Stomach (tissue), 9 donors: Measurements from ENCODE around the gene MICAL3. TPM values are rescaled to one million over a fixed set of nuclear protein-coding genes. Genes with fewer than 3 reads are reported as not detected.

ENCODE experiments used
- DNase-seq, 2 donors: peaks; one replicate each; pipeline versions ENCODE4 v3.0.0 to v3.0.0-alpha.2; 2013 to 2019
- H3K27ac ChIP-seq, 5 donors: fragments of 200-600 bp in 4 of 5; sonication (generic) in 4 of 5; one replicate each; pipeline ENCODE4 v1.5.1; 2013 to 2019; ENCODE audit warnings: mild to moderate bottlenecking in 1 of 5, moderate library complexity in 1 of 5
- H3K27me3 ChIP-seq, 3 donors: fragments of 200-600 bp; sonication (generic); one replicate each; pipeline ENCODE4 v1.5.1; 2017 to 2019; ENCODE audit warnings: mixed run types in 1 of 3
- H3K36me3 ChIP-seq, 4 donors: fragments of 200-600 bp; sonication (generic); 1 replicate in 3 of 4; 2 replicates in 1 of 4; pipeline ENCODE4 v1.5.1; 2016 to 2019
- H3K4me1 ChIP-seq, 4 donors: fragments of 200-600 bp; sonication (generic); one replicate each; pipeline ENCODE4 v1.5.1; 2016 to 2019
- H3K4me3 ChIP-seq, 4 donors: fragments of 200-600 bp; sonication (generic) in 3 of 4; one replicate each; pipeline ENCODE4 v1.5.1; 2016 to 2019; ENCODE audit warnings: mild to moderate bottlenecking in 1 of 4
- H3K9me3 ChIP-seq, 4 donors: fragments of 200-600 bp; sonication (generic); one replicate each; pipeline ENCODE4 v1.5.1; 2016 to 2019
- CTCF ChIP-seq, 7 experiments: fragments of 450-650 bp in 4 of 7; fragments of 200-600 bp in 3 of 7; sonication (generic) in 3 of 7; IDR thresholded peaks; one replicate each; pipeline ENCODE4 v1.5.1; 2016 to 2019; ENCODE audit warnings: antibody characterized with exemption in 7 of 7, control low read depth in 2 of 7, mild to moderate bottlenecking in 1 of 7
- EP300 ChIP-seq: sonication (generic); formaldehyde crosslinking; IDR thresholded peaks from one replicate; pipeline ENCODE4 v1.6.1; 2017; ENCODE audit warnings: antibody characterized with exemption
- POLR2A ChIP-seq, 4 donors: fragments of 450-650 bp; IDR thresholded peaks; one replicate each; pipeline ENCODE4 v1.6.1; 2016; ENCODE audit warnings: antibody characterized with exemption in 4 of 4, control low read depth in 2 of 4, mild to moderate bottlenecking in 1 of 4, moderate library complexity in 1 of 4
- POLR2AphosphoS5 ChIP-seq, 3 donors: sonication (generic); formaldehyde crosslinking; IDR thresholded peaks; one replicate each; pipeline ENCODE4 v1.6.1; 2016; ENCODE audit warnings: antibody characterized with exemption in 3 of 3
- WGBS, 5 donors: extraction: QIAGEN DNeasy Blood & Tissue Kit in 3 of 5; methylation state at CpG; one replicate each; pipeline versions ENCODE4 v1.1.5 to v1.1.7; 2013 to 2018; 5-methylcytosine and 5-hydroxymethylcytosine counted together
- intact Hi-C: fragments of 100-400 bp; cut with DNase I; formaldehyde crosslinking; loops from one replicate; pipeline ENCODE4 v1.15.1; 2023; ENCODE audit warnings: low total_unique reads
- polyA plus RNA-seq, 3 donors: library from polyadenylated mRNA; stranded (reverse); fragments of 200-250 nt; gene quantifications; one replicate each; pipeline ENCODE4 v1.2.3, GENCODE V29; 2013
- total RNA-seq, 5 donors: library from RNA; depleted of rRNA; stranded (reverse); fragments of >200 nt; gene quantifications; one replicate each; pipeline versions ENCODE4 v1.1.0 to v1.2.3, GENCODE V29; 2014 to 2016
- donor health status: healthy with polysubstance abuse.
- donor health status: Bipolar disorder and iron deficiency.
- donor health status: healthy.

Gene MICAL3
- total and polyA plus RNA-seq, 8 donors, result 3.5 to 130 (median 24.0) TPM

GRCh38 chr22:17984114-17984513 is 40.2 kb downstream of the MICAL3 start:
- H3K4me3 ChIP-seq, result no peak overlapping the region
- H3K36me3 ChIP-seq, result no peaks in the 10 kb centered on the region
- no peak for TF ChIP-seq CTCF (IDR thresholded peaks at IDR 0.05)
- TF ChIP-seq POLR2A (IDR thresholded peaks at IDR 0.05), result no peak
- TF ChIP-seq POLR2AphosphoS5 (IDR thresholded peaks at IDR 0.05), result no peak
- no peak for TF ChIP-seq EP300
- DNase-seq, result no peak
- intact Hi-C loops, result no loop called here
- H3K27ac ChIP-seq, result no peak overlapping the region
- WGBS, 5 donors, result 85 to 93% (median 92%) methylated on average over 7 to 8 of the region's 8 CpGs
- no peaks in the 10 kb centered on the region for H3K9me3 ChIP-seq
- peaks cover 12 to 79% (median 31%) of the 10 kb centered on the region in 4 donors for H3K4me1 ChIP-seq
- H3K27me3 ChIP-seq, result no peaks in the 10 kb centered on the region

- H3K4me1 ChIP-seq, result peaks cover 12 to 64% (median 24%) of the 10 kb centered on the region in 4 donors
- H3K36me3 ChIP-seq, result no peaks in the 10 kb centered on the region
- no peak overlapping the region for H3K27ac ChIP-seq
- no peaks in the 10 kb centered on the region for H3K9me3 ChIP-seq
- intact Hi-C loops, result no loop called here
- no peaks in the 10 kb centered on the region for H3K27me3 ChIP-seq
- WGBS, 5 donors, result 76 to 93% (median 83%) methylated on average over 7 of the region's 7 CpGs
- no peak overlapping the region for H3K4me3 ChIP-seq
- no peak for DNase-seq
- no peak for TF ChIP-seq EP300
- TF ChIP-seq CTCF (IDR thresholded peaks at IDR 0.05), result no peak
- TF ChIP-seq POLR2A (IDR thresholded peaks at IDR 0.05), result no peak
Measured at GRCh38 chr22:17982572-17983141, 41.7 kb downstream of the MICAL3 start.

GRCh38 chr22:17981497-17981896 is 42.9 kb downstream of the MICAL3 start:
- intact Hi-C loops, result no loop called here
- Histone ChIP-seq H3K27ac (no peak overlapping the region), H3K4me1 (peaks cover 12 to 56% (median 22%) of the 10 kb centered on the region in 4 donors), H3K9me3 (no peaks in the 10 kb centered on the region), H3K36me3 (no peaks in the 10 kb centered on the region), H3K4me3 (no peak overlapping the region), H3K27me3 (no peaks in the 10 kb centered on the region)
- DNase-seq, result no peak
- WGBS, 5 donors, result 75 to 96% (median 85%) methylated on average over 6 of the region's 6 CpGs
- TF ChIP-seq EP300 (no peak), POLR2A (IDR thresholded peaks at IDR 0.05) (no peak), POLR2AphosphoS5 (IDR thresholded peaks at IDR 0.05) (no peak), CTCF (IDR thresholded peaks at IDR 0.05) (no peak)

GRCh38 chr22:17980638-17981051 is 43.7 kb downstream of the MICAL3 start:
- Histone ChIP-seq H3K9me3 (no peaks in the 10 kb centered on the region), H3K27me3 (no peaks in the 10 kb centered on the region), H3K4me1 (peaks cover 13 to 56% (median 24%) of the 10 kb centered on the region in 4 donors), H3K36me3 (no peaks in the 10 kb centered on the region), H3K27ac (peak overlapping the region in 2 of 5 donors; percentile 2 to 35), H3K4me3 (peak overlapping the region in 2 of 4 donors; percentile 16 to 31)
- peak; percentile 48 to 73 for DNase-seq
- TF ChIP-seq POLR2AphosphoS5 (IDR thresholded peaks at IDR 0.05), result no peak
- TF ChIP-seq CTCF (IDR thresholded peaks at IDR 0.05), result no peak
- TF ChIP-seq POLR2A (IDR thresholded peaks at IDR 0.05), result no peak
- no peak for TF ChIP-seq EP300
- intact Hi-C loops, result no loop called here
- 6 to 16% (median 7%) methylated on average over 13 of the region's 13 CpGs for WGBS, 5 donors
